Retinal pigment epithelial cell (primary cell): Measurements from ENCODE around the gene TWF2.

Experiments used
- DNase-seq: peaks from one replicate; pipeline ENCODE4 v3.0.0-alpha.2; 2010; ENCODE audit warnings: low read depth
- H3K4me3 ChIP-seq: 2 replicates; pipeline ENCODE4 v1.5.1; 2011; ENCODE audit warnings: mild to moderate bottlenecking, low read length, control low read depth, moderate library complexity
- TF ChIP-seq, protein P1 (sequence below): conservative IDR thresholded peaks from 2 replicates; pipeline ENCODE4 v1.5.1; 2011; ENCODE audit warnings: low read depth, low read length, control low read depth, inconsistent platforms

TWF2 gene

DNA sequence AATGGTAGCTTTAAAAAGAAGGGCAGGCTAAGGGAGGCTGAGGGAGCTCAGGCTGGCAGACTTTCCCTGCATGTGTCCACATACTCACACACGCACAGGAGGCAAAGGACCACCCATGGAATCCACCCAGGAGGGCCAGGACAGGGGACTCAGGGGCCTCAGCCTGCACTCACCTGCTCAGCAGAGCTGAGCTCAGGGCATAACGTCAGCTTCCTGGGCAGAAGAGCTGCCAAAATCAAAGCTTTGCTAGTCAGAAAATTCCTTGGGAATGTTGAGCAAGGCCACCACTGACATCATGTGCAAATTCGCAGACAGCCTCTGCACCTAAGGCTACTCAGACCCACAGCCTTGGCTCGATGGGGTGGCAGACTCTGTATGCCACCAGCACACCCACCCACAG is 57.4 kb downstream of the TWF2 start:
- DNase-seq = no peak
- H3K4me3 ChIP-seq = no peak overlapping the region
- TF ChIP-seq, protein P1, sequence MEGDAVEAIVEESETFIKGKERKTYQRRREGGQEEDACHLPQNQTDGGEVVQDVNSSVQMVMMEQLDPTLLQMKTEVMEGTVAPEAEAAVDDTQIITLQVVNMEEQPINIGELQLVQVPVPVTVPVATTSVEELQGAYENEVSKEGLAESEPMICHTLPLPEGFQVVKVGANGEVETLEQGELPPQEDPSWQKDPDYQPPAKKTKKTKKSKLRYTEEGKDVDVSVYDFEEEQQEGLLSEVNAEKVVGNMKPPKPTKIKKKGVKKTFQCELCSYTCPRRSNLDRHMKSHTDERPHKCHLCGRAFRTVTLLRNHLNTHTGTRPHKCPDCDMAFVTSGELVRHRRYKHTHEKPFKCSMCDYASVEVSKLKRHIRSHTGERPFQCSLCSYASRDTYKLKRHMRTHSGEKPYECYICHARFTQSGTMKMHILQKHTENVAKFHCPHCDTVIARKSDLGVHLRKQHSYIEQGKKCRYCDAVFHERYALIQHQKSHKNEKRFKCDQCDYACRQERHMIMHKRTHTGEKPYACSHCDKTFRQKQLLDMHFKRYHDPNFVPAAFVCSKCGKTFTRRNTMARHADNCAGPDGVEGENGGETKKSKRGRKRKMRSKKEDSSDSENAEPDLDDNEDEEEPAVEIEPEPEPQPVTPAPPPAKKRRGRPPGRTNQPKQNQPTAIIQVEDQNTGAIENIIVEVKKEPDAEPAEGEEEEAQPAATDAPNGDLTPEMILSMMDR = no peak
